PC-3 (cell line): ENCODE results near the gene FTO.

Experiments used
- CTCF ChIP-seq: fragments of 300-600 bp; sonication (generic); conservative IDR thresholded peaks from 2 replicates; pipeline ENCODE4 v1.5.1; 2017; ENCODE audit warnings: antibody characterized with exemption, low read depth, mild to moderate bottlenecking, low read length
- EZH2 ChIP-seq: fragments of 300-600 bp; sonication (generic); IDR thresholded peaks from one replicate; pipeline ENCODE4 v1.6.1; 2017; ENCODE audit warnings: antibody characterized with exemption, mild to moderate bottlenecking, low read length; ENCODE audit not compliant: unreplicated experiment
- EZH2phosphoT487 ChIP-seq: fragments of 300-600 bp; sonication (generic); IDR thresholded peaks from 2 replicates; pipeline ENCODE4 v1.6.1; 2018; ENCODE audit warnings: mild to moderate bottlenecking, antibody characterized with exemption, low read length, borderline replicate concordance

DNA sequence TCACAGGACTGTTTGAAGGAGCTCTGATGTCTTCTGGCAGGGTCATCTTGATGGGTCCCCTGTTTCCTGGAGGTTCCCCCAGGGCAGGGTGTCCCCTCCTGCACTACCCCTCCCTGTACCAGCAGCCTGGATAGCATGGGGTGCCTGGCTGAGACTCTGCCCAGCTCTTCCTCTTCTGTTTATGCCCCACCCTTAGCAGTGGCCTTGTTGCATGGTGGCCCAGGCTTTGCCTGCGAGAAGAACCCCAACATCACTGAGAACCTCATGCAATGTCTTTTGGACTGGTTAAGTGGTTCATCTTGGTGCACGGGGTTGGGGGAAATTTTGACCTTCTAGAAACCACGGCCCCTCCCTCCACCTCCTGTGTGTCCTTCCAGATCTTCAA is 460.8 kb downstream of the FTO start:
- TF ChIP-seq CTCF (no peak), EZH2 (no peak), EZH2phosphoT487 (no peak)
